Measurements from ENCODE around the gene ORAI3.

The ORAI3 gene

DNA sequence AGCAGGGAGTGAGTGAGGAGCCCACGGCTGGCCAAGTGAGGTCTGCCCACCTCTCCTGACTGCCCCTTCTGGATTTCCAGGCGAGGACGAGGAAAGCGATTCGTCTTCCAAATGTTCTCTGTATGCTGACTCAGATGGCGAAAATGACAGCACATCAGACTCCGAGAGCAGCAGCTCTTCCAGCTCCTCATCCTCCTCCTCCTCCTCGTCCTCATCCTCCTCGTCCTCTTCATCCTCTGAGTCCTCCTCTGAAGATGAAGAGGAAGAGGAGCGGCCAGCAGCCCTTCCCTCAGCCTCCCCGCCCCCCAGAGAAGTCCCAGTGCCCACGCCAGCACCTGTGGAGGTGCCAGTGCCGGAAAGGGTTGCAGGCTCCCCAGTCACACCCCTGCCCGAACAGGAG is 22.4 kb downstream of the ORAI3 start:
- no peak for DNase-seq

DNA sequence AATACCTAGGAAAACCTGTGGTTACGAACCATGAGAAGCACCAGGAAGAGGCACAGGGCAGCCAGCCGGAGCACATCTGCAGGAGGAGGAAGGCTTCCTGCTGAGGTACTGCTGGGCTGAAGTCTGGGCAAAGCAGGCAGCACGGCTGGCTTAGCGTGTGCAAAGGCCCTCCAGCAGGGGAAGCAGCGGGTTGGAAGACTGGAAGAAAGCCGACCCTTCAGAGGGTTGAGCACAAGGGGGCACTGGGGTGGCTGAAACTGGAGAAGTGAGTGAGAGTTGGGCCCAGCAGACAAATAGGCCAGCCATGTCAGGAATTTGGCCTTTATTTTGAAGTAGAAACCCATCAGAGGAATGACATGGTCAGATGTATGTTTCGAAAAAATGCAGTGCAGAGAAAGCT is 24.0 kb downstream of the ORAI3 start:
- no peak for DNase-seq

DNA sequence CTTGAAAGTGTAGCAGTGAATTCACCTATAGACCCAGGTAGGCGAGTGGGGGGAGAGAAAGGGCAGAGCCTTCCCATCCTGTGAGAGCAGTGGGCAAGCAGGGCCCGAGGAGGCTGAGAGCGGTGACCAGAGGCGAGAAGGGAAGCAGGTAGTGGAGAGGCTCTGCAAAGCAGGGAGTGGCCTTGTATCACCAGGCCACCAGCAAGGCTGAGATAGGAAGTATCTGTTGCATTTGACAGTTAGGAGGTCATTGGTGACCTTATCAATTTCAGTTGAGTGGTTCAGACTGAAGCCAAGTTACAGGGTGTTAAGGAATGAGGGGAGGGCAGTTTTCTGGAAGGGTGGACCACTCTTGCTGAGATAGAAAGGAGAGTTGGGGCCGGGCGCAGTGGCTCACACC is 25.5 kb downstream of the ORAI3 start:
- DNase-seq: no peak

DNA sequence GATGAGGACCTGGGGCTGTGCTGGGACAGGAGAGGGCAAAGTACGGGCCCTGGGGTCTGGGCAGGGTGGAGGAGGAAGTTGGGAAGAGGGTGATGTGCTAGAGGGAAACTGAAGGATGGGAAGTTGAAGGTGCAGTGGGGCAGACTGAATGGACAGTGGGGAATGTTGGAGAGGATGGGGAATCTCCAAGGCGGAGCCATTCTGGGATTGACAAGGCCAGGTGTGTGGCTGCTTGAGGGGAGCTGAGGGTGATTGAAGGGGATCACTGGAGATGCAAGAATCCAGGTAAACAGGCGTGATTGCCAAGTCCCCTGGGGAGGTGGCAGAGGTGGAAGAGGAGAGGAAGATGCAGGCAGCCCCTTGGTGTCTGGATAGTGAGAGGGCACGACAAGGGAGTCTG is 27.6 kb downstream of the ORAI3 start:
- no peak for DNase-seq

DNA sequence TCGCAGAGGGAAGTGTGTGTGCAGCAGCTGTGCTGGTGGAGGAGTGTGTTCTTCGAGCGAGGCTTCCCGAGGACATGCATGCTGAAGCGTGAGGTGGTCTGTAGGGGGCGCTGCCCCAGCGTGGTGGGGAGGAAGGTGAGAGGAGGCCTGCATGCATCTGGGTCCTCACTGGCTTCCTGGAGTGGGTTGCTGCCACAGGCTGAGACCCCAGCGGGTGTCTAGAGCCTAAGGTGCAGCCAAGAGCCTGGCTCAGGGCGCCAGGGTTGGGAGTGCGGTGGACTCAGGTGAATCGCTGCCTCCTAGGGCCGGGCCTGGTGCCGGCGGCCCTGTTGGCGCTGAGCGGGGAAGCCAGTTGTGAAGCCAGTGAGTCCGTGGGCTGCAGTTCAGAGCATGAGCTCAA is 28.6 kb downstream of the ORAI3 start:
- no peak for DNase-seq

DNA sequence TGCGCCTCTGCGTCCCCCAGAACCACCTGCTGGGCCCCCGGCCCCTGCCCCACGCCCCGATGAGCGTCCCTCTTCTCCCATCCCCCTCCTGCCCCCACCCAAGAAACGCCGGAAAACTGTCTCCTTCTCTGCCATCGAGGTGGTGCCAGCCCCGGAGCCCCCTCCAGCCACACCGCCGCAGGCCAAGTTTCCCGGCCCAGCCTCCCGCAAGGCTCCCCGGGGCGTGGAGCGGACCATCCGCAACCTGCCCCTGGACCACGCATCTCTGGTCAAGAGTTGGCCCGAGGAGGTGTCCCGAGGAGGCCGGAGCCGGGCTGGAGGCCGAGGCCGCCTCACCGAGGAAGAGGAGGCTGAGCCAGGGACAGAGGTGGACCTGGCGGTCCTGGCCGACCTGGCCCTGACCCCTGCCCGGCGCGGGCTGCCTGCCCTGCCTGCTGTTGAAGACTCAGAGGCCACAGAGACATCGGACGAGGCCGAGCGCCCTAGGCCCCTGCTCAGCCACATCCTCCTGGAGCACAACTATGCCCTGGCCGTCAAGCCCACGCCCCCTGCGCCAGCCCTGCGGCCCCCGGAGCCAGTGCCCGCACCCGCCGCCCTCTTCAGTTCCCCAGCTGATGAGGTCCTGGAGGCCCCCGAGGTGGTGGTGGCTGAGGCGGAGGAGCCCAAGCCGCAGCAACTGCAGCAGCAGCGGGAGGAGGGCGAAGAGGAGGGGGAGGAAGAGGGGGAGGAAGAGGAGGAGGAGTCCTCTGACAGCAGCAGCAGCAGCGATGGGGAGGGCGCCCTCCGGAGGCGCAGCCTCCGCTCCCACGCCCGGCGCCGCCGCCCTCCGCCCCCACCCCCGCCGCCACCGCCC is 30.5 kb downstream of the ORAI3 start:
- no peak for DNase-seq

DNA sequence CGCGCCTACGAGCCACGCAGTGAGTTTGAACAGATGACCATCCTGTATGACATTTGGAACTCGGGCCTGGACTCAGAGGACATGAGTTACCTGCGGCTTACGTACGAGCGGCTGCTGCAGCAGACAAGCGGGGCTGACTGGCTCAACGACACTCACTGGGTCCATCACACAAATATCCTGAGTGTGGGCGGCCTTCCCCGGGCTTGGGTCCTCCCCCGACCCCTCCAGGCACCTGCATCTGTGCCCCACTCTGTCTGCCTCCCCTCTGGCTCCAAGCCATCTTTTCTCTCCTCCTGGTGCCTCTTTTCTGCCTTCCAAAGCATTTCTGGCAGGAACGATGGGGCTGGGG is 31.1 kb downstream of the ORAI3 start:
- no peak for DNase-seq

DNA sequence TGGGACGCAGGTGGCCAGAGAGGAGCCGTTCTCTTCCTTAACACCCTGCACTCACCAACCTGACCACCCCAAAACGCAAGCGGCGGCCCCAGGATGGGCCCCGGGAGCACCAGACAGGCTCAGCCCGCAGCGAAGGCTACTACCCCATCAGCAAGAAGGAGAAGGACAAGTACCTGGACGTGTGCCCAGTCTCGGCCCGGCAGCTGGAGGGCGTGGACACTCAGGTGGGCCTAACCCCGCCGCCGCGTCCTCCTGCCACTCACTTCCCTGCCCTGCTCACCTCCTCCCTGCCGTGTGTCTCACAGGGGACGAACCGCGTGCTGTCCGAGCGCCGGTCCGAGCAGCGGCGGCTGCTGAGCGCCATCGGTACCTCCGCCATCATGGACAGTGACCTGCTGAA is 31.6 kb downstream of the ORAI3 start:
- DNase-seq: no peak

DNA sequence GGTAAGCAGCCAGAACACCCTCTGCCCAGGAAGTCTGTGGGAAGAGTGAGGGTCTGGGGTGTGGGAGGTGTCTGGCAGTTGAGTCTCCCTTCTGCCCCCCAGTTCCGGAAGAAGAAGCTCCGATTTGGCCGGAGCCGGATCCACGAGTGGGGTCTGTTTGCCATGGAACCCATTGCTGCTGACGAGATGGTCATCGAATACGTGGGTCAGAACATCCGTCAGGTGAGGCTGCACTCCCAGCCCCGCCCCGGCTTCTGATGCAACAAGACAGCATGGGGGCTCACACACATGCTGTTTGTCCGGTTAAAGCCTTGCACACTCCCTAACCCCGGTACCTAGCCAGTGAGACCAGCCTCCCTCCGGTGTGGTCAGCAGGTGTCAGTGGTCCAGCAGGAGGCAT is 32.1 kb downstream of the ORAI3 start:
- DNase-seq: no peak

DNA sequence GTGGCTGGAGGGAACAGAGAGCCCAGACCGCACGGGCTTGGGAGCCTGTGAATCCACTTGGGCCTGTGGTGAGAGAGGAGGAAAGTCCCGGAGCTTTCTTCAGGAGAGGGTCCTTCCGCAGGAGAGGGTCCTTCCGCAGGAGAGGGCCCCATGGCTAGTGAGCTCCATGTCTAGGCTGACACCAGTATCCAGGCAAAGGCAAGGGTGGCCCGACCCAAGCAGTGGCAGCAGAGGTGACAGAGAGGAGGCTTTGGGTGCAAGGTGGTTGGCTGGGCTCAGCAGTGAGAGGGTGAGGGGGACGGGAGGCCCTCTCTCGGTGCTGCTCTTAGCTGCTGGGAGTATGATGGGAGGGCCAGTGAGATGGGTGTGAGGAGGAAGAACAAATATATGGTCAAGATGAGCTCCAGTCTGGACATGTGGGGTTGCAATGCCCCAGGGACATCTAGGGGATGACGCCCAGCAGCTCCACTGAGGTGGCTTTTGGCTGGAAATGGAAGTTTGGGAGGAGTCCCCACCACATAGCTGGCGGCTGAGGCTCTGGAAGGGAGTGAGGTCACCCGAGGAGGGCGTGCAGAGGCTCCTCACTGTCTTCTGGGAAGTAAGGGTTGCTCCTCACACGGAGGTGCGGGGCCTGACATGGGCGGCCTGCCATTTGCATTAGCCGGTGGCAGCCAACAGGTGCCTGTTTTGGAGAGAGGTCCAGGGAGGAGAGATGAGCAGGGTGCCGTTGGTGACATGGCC is 33.9 kb downstream of the ORAI3 start:
- no peak for DNase-seq

DNA sequence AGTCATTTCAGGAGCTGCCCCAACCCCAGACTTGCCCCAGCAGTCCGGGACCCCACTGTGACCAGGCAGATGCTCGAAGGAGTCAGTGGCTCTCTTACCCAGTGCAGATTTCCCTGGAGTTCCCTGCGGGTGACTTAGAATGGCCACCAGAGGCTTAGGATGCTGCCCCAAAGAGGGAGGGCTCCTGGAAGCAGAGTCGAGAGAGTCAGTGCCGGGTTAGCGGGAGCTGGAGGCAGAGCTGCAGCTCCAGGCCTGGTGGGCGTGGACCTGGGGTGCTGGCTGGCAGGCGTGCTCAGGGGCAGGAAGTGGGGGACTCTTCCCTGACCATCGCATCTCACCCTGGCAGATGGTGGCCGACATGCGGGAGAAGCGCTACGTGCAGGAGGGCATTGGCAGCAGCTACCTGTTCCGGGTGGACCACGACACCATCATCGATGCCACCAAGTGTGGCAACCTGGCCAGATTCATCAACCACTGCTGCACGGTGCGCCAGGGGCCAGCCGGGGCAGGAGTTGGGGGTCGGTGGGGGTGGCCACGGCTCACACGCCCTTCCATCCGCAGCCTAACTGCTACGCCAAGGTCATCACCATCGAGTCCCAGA is 34.5 kb downstream of the ORAI3 start:
- no peak for DNase-seq

DNA sequence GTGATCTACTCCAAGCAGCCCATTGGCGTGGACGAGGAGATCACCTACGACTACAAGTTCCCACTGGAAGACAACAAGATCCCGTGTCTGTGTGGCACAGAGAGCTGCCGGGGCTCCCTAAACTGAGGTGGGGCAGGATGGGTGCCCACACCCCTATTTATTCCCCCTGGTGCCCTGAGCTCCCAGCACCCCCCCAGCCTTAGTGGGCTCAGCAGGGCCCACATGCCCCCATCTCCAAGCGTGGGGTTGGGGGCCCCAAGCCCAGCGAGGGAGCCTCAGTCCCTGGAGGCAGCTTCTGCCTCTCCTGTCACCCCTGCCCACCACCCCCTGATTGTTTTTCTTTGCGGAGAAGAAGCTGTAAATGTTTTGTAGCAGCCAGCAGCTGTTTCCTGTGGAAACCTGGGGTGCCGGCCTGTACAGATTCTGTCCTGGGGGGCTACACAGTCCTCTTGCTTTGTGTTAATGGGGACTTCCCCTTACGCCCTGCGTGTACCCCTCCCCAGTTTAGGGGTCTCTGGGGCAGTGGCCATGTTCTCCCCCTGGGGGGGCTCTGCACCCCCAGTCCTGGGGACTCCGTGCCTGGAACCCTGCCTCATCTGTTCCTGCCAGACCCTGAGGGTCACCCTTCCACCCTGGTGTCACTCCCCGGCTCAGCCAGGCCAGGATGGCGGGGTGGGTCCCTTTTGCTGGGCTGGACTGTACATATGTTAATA is 35.2 kb downstream of the ORAI3 start:
- no peak for DNase-seq

DNA sequence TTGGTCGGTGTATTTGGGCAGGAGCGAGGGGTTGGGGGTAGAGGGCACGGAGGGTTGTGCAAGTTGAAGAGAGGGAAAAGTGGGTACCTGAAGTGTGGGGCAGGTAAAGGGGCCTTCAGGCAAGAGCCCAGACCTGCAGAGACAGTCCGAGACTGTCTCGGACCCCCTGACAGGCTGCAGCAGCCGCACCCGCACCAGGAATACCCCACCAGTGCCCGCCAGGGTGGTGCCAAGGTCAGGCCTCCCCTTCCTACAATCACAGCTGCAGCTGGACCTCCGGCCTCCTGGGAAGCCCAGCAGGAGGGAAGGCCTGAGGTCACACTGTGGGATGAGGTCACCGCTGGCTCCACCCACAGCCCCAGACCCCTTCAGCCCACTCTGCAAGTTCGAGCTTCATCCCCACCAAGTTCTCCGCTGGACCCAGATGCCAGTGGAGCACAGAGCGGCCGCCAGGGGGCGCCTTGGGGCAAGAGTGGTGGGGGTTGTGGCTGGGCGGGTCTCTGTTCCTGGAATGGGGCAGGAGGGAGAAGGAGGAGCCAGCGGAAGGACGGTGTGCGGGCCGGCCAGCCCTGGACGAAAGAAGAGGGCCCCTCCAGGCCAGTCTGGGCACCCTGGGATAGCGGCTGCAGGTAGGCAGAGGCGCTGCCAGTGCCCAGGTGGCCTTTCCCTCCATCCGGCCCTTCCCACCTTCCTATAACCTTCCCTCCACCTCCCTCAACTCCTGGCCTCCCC is 36.0 kb downstream of the ORAI3 start, which contains the start of gene HSD3B7:
Gene HSD3B7 (plus strand): TSS at position 539 of the 732 bp plus-strand sequence. CDS start 452 bp downstream, outside the sequence.
- DNase-seq: peak; percentile 60

DNA sequence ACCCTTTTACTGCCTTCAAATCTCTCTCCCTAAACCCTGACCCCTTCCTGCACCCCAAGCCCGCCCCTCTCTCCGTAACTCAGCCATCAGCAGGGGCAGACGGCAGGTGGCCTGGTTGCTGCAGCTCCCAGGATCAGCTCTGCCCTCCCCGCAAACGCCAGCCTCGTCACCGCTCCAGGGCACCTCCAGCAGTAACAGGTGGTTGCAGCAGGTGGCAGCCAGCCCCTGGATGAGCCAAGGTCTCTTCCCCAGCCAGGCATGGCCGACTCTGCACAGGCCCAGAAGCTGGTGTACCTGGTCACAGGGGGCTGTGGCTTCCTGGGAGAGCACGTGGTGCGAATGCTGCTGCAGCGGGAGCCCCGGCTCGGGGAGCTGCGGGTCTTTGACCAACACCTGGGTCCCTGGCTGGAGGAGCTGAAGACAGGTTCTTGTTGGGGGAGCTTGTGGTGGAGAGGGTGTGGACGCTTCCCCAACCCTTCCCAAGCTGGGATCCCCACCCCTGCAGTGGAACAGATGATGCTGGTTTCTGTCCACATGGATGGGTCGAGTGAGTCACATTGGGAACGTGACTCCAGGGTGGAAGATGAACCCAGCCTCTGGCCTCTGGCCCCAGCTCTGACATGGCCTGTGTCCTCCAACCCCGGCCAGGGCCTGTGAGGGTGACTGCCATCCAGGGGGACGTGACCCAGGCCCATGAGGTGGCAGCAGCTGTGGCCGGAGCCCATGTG is 36.7 kb downstream of the ORAI3 start:
- no peak for DNase-seq

DNA sequence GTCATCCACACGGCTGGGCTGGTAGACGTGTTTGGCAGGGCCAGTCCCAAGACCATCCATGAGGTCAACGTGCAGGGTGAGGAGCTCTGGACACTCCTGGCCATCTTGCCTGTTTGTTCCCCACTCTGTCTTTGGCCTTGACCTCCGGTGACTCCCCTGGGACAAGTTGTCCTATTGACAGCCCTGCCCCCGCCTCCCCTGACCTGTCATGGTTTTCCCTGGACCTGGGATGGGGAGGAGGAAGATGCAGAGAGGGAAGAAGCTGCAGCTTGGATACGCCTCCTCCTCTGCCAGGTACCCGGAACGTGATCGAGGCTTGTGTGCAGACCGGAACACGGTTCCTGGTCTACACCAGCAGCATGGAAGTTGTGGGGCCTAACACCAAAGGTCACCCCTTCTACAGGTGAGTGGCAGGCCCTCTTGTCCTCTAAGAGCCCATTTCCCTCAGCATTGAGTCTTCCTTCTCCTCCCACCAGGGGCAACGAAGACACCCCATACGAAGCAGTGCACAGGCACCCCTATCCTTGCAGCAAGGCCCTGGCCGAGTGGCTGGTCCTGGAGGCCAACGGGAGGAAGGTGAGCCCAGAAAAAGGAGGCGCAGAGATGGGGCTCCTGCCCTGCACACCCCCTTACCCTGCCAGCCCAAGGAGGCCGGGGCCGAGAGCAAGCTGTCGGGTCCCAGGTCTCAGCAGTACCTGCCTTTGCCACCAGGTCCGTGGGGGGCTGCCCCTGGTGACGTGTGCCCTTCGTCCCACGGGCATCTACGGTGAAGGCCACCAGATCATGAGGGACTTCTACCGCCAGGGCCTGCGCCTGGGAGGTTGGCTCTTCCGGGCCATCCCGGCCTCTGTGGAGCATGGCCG is 37.5 kb downstream of the ORAI3 start:
- DNase-seq: no peak

DNA sequence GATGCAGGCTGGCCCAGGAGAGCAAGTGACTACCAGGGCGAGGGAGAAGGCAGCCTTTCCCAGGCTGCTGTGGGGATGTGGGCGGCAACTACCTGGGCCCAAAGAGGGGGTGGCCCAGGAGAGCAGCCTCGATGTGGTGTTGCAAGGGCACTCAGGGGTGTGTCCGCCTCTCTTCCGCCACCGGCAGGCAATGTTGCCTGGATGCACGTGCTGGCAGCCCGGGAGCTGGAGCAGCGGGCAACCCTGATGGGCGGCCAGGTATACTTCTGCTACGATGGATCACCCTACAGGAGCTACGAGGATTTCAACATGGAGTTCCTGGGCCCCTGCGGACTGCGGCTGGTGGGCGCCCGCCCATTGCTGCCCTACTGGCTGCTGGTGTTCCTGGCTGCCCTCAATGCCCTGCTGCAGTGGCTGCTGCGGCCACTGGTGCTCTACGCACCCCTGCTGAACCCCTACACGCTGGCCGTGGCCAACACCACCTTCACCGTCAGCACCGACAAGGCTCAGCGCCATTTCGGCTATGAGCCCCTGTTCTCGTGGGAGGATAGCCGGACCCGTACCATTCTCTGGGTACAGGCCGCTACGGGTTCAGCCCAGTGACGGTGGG is 38.8 kb downstream of the ORAI3 start:
- DNase-seq: no peak

DNA sequence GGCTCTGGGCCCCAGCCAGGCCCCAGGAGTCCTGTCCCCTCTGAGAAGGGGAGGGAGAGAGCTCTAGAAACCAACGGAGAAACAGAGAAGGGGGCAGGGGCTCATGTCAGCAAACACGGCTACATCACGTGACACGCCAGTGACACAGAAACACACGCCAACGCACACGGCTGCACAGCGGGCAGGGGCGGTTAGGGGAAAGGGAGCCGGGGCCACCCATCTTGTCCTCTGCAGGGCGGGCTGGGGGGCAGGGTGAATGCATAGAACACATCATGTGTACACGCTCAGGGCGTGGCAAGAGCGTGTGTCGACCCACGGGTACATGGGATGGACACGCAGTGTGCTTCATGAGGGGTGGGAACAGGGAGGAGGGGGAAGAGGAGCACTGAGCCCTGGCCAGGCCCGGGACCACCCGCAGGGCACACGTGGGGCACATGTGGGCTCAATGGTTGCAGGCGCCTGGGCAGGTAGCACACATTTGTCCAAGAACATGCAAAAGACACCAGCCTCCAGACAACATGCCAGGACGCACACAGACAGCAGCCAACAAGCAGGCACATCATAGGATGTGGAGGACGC is 40.7 kb downstream of the ORAI3 start:
- no peak for DNase-seq

DNA sequence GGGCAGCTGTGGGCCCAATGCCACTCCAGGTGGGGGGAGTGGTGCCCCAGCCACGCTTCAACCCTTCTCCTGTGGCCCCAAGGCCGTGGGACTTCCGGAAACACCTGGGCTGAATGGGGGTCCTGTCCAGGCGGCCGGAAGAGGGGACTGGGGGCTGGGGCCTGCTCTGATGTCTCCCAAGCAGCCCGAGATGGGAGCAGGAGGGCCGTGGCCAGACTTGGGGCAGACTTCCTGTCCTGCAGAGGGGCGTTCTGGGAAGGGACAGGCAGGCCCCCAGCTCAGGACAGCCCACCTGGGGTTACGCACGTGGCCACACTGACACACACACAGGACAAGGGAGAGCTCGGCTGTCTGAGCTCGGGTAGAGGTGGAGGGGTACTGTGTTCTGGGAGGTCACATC is 41.2 kb downstream of the ORAI3 start:
- DNase-seq: no peak

DNA sequence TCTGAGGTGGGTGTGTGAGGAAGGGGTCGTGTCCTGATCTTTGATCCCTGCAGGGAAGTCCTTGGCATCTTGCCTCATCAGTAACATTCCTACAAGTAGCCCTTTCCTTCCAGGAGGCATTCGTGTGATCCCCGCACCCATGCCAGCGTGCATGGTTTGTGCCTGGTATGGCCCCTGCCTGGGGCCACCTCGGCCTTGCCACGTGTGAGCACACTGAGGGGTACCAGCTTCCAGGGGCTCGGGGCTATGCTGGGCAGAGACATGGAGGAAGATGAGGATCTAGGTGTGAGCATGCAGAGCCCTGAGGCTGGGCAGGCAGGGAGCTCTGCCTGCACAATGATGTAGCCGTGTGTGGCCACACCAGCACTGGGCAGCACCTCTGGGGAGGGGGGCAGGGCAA is 42.2 kb downstream of the ORAI3 start:
- no peak for DNase-seq

DNA sequence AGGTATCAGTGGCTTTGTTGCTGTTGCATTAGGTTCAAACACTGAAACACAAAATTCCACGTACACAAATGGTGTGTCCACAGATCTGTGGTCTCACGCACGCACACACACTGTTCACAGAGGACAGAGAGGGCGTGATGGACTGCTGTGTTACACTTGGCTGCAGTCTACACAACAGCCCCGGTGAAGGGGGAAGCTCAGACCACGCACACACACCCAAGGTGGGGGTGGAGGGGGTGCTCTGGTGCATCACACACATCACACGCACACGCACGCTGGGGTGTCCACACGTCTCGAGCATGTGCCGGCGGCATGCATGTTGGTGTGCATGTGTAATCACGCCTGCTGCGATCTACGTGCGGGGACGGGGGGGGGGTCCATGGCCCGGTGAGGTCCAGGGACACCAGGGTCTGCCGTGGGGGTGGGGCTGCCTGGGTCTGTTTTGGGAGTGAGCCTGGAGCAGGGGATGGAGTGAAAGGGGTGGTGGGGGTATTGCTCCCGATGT is 43.5 kb downstream of the ORAI3 start:
- no peak for DNase-seq

All from activated gamma-delta T cell (primary cell).